D721Med (cell line): ENCODE results near the gene PANX1.
A peak's percentile ranks its signal among the peaks of the same experiment; 100 is the strongest.

Experiments used
- DNase-seq: peaks from one replicate; pipeline ENCODE4 v3.0.0; 2011; ENCODE audit warnings: low spot score; ENCODE audit not compliant: insufficient read length
- FAIRE-seq: peaks from 2 replicates; lab custom pipeline; 2011; peaks lifted over from hg19 to GRCh38; lab: Jason Lieb, UNC
- TF ChIP-seq, protein P1 (sequence below): IDR thresholded peaks from 2 replicates; pipeline ENCODE4 v1.5.1; 2012; ENCODE audit warnings: mild to moderate bottlenecking, control low read depth; ENCODE audit not compliant: insufficient read depth; ENCODE audit errors: missing control alignments

The PANX1 gene, protein sequence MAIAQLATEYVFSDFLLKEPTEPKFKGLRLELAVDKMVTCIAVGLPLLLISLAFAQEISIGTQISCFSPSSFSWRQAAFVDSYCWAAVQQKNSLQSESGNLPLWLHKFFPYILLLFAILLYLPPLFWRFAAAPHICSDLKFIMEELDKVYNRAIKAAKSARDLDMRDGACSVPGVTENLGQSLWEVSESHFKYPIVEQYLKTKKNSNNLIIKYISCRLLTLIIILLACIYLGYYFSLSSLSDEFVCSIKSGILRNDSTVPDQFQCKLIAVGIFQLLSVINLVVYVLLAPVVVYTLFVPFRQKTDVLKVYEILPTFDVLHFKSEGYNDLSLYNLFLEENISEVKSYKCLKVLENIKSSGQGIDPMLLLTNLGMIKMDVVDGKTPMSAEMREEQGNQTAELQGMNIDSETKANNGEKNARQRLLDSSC

DNA sequence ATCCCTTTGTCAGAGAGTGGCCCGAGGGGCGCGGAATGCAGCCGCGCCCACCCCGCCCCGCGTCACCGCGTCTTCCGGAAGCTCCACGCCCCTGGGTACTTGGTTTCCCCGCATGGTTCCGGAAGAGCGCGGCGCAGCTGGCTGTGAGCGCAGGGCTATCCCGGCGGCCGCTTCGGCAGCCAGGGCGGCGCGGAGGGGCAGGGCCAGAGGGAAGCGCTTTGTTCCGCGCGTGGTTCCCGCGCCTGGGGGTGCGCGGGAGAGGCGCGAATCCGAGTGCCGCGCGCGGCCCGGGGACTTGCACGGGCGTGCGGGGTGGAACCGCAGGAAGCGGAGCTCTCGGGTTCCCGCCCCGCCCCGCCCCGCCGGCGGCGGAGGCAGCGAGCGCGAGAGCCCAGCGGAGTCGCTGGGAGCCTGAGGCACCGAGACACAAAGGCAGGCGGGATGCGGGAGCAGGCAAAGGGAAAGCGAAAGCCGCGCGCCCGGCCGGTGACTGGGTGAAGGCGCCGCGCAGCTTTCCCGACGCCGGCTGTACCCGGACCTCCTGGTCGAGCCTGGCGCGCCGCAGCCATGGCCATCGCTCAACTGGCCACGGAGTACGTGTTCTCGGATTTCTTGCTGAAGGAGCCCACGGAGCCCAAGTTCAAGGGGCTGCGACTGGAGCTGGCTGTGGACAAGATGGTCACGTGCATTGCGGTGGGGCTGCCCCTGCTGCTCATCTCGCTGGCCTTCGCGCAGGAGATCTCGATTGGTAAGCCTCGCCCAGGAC is at the start of gene PANX1:
PANX1 (plus strand) TSS at position 96 of the 766 bp plus-strand sequence; CDS start at position 568, 472 bp downstream.
- TF ChIP-seq, protein P1, sequence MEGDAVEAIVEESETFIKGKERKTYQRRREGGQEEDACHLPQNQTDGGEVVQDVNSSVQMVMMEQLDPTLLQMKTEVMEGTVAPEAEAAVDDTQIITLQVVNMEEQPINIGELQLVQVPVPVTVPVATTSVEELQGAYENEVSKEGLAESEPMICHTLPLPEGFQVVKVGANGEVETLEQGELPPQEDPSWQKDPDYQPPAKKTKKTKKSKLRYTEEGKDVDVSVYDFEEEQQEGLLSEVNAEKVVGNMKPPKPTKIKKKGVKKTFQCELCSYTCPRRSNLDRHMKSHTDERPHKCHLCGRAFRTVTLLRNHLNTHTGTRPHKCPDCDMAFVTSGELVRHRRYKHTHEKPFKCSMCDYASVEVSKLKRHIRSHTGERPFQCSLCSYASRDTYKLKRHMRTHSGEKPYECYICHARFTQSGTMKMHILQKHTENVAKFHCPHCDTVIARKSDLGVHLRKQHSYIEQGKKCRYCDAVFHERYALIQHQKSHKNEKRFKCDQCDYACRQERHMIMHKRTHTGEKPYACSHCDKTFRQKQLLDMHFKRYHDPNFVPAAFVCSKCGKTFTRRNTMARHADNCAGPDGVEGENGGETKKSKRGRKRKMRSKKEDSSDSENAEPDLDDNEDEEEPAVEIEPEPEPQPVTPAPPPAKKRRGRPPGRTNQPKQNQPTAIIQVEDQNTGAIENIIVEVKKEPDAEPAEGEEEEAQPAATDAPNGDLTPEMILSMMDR, result no peak
- DNase-seq, result peak; percentile 63
- FAIRE-seq, result no peak

- TF ChIP-seq, protein P1, result no peak
- DNase-seq (no peak), FAIRE-seq (no peak)
Measured at GRCh38 chr11:94084164-94084563, 44.5 kb upstream of the PANX1 start.

- FAIRE-seq, result no peak
Measured at GRCh38 chr11:94088906-94089305, 39.7 kb upstream of the PANX1 start.

DNA sequence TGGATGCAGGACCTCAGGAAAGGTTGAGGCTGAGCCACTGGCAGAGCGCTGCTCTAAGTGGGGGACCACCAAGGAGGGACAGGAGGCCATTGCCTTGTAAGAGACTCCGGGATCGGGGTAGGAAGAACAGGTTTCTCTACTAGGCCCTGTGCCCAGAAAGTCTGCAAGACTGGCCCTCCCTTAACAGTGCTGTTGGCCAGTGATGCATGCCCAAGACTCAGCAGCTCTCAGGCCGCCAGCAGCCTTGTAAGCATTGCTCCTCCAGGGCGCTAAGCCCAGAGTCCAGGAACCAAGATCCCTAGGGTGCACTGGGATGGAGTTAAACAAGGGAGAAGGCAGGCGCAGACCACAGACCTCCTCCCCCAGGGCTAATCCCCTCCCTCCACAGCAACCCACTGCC is 39.3 kb upstream of the PANX1 start:
- FAIRE-seq (no peak), DNase-seq (no peak)
- TF ChIP-seq, protein P1, result no peak

More at GRCh38 chr11:94088906-94089305, 39.7 kb upstream of the PANX1 start:
- no peak for DNase-seq
- TF ChIP-seq, protein P1, result no peak

- no peak for FAIRE-seq
- TF ChIP-seq, protein P1, result no peak
- no peak for DNase-seq
Measured at GRCh38 chr11:94090401-94090800, 38.2 kb upstream of the PANX1 start.

GRCh38 chr11:94091091-94091490 is 37.5 kb upstream of the PANX1 start:
- FAIRE-seq (no peak), DNase-seq (no peak)
- TF ChIP-seq, protein P1, result no peak
